HTERT RPE-1 (cell line): Measurements from ENCODE around the gene PRKAG3.

Experiments used
- in situ Hi-C: fragments of 300-500 bp; cut with MboI; formaldehyde crosslinking; loops from 4 replicates; pipeline ENCODE4 v1.14.3; 2020; ENCODE audit warnings: low sequenced_read_pairs

The PRKAG3 gene

GRCh38 chr2:218815649-218816048, 16.0 kb downstream of the PRKAG3 start:
- in situ Hi-C loops = no loop called here

GRCh38 chr2:218815244-218815637, 16.4 kb downstream of the PRKAG3 start:
- in situ Hi-C loops = no loop called here

- in situ Hi-C loops = no loop called here
Measured at GRCh38 chr2:218814540-218815243, 16.9 kb downstream of the PRKAG3 start.

- in situ Hi-C loops = no loop called here
Measured at GRCh38 chr2:218813771-218814460, 17.7 kb downstream of the PRKAG3 start.

DNA sequence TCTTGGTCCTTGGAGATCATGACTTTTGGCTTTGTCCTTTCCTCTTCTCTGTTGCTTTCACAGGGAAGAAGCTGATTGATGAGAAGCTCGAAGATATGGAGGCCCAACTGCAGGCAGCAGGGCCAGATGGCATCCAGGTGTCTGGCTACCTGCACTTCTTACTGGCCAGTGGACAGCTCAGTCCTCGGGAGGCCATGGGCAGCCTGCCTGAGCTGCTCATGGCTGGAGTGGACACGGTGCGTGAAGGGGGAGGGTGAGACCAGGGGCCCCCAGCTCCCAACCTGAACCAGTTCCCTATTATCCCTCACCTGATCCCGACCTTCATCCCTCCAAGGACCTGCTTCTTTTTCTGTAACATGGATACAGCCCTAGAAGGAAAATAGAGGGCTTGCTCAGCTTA, 18.7 kb downstream of the PRKAG3 start:
- in situ Hi-C loops = no loop called here

- in situ Hi-C loops = no loop called here
Measured at GRCh38 chr2:218812096-218812815, 19.3 kb downstream of the PRKAG3 start.

DNA sequence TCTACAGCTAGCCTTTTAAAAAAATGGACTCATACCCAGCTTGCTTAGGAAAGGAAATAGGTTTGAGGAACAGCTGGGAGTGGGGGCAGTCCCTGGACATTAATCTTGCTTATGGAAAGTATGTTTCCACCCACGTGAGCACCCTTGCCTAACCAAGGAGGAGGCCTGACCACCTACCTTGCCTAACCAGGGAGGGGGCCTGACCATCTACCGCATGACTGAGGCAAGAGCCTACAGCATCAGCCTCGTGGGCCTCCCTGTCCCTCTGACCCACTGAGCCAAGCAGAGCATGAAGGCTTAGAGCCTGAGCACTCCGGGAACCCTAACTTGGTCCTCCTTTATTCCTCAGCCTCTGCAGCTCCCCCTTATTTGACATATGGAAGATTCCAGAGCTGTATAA, 20.2 kb downstream of the PRKAG3 start:
- in situ Hi-C loops = no loop called here

DNA sequence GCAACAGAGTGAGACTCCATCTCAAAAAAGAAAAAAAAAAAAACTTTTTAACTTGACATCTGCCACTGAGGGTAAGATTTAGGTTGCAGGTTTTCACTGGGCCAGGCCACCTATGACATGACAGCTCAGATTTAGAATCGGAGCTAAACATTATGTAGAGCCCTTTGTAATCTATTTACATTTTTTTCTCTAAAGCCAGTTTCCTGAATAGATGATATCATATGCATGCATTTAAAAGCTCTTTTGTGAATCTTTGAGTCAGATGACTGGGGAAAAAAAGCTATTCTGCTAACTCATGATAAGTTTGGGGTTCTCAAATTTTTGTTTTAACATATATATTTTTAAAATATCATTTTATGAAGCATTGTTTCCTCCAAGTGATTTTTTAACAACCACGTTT, 21.3 kb downstream of the PRKAG3 start:
- in situ Hi-C loops = no loop called here

- in situ Hi-C loops = no loop called here
Measured at GRCh38 chr2:218809515-218809914, 22.1 kb downstream of the PRKAG3 start.

GRCh38 chr2:218807626-218808025, 24.0 kb downstream of the PRKAG3 start:
- in situ Hi-C loops = no loop called here

DNA sequence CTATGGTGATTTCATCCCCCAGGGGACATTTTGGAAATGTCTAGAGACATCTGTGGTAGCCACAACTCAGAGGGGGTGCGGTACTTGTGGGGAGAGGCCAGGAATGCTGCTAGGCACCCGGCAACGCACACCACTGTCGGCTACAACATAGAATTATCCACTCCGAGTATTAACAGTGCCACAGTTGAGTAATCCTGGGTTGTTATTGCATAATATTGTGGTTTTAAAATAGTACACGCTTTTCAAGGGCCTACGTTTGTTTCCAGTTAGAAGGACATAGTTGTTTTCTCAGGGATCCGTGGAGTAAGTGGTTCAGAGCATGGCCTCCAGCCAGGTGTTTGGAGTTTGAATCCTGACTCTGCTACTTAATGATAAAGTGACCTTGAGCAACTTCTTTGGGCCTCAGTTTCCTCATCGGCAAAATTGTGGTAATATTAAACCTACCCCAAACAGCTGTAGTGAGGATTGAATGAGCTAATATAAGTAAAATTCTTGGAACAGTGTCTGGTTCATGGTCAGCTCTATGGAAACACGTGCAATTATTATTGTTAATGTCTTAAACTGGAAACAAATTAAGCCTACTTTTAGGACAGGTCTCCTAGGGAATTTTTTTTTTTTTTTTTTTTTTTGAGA, 25.1 kb downstream of the PRKAG3 start:
- in situ Hi-C loops = no loop called here

DNA sequence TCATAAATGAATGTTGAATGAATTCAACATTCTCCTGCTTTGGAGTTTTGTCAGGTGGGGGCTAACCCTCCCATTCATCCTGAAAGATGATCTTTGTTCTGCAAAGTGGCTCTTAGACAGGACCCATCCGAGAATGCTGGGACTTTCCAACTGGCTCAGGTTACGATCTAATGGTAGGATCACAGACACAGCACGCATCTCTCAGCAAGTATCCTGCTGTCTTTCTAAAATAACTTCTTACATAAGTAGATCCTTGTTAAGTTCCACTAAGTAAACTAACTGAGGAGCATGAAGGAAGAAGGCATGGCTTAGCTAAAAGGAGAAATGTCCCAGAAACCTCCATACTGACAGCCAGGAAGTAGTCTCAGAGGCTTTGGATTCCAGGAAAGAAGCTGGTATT, 26.0 kb downstream of the PRKAG3 start:
- in situ Hi-C loops = no loop called here

DNA sequence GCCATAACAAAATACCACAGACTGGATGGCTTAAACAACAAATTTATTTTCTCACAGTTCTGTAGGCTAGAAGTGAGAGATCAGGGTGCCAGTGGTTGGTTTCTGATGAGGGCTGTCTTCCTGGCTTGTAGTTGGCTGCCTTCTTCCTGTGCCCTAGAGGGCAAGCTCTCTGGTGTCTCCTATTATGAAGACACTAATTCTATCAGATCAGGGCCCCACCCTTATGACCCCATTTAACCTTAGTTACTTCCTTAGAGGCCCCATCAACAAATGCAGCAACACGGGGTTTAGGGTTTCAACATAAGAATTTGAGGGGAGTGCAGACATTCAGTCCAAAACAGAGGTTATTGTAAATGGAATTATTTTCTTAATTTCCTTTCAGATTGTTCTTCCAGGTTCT, 26.8 kb downstream of the PRKAG3 start:
- in situ Hi-C loops = no loop called here

DNA sequence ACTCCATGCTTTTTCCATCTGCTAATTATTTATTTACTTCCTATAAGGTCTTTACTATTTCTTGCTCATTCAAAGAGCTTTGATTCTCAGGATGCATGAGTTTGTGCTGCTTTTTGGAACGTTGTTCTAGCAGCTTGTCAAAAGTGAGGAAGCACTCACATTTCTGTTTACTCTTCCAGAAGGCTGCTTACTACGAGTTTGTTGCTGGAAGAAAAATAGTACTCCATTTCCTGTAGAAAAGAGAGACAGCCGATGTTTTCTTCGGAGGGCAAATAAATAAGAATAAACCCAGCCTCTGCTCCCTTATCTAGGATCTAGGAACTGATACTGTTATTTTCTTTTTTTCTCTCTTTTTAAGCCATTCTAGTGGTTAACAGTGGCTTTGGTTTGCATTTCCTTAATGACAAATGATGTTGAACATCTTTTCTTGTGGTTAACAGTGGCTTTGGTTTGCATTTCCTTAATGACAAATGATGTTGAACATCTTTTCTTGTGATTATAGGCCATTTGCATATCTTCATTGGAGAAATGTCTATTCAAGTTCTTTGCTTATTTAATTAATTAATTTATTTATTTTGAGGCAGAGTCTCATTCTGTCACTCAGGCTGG, 29.1 kb downstream of the PRKAG3 start:
- in situ Hi-C loops = no loop called here

DNA sequence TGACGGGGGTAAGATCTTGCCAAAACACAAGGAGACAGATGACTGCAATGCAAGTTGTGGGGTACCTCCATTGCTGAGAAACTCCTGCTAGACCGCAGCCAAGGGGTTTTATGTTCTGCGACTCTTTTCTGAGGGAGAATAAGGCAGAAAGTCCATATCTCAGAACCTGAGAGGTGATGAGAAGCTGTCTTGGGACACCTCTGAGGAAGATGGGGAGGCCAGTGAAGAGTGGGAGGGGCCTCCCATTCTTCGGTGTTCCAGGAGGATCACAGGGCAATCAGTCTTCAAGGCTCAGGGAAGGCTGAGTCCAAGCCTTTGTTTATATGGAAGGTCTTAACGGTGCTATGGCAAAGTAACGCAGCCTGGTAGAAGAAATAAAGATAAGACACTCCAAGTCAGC, 31.6 kb downstream of the PRKAG3 start:
- in situ Hi-C loops = no loop called here

DNA sequence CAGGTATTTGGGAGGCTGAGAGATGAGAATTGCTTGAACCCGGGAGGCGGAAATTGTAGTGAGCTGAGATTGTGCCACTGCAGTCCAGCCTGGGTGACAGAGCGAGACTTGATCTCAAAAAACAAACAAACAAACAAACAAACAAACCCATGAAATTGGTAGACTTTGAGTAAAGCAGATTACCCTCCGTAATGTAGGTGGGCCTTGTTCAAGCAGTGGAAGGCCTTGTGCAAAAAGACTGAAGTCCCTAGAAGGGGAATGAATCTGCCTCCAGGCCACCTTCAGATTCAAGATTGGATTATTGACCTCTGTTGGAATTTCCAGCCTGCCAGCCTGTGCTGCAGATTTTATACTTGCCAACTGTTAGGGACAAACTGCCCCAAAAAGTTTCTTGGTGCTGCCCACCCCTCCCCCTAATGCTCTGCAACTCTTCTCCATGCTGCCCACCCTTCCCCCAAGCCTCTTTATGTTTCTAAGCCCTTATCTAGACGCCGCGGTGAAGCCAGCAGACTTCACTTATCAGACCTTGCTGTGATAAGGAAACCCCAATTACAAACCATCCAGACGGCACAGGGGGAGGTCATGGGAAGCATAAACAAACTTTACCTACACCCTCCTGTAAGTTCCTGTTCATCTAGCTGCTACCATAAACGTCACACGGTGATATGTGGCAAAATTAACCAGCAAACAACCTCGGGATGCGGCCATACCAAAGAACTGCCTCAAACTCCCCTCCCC, 32.7 kb downstream of the PRKAG3 start:
- in situ Hi-C loops = no loop called here

- in situ Hi-C loops = no loop called here
Measured at GRCh38 chr2:218796691-218797090, 34.9 kb downstream of the PRKAG3 start.

DNA sequence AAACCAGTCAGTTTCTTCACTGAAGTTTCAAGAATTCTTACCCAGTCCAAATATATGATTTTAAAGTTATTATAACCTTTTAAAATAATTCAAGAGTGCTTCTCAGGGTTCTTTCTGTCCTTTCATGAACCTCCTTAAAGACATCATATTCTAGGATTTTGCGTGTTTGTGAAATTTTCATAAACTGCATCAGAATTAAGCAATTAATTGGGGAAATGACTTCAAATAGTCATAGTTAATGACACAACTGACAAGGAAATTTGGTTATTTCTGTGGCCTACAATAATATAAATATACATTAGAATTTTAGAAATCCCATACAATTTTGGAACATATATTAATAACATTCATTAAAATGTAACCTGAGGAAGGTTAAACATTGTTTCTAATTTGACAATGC, 39.2 kb downstream of the PRKAG3 start:
- in situ Hi-C loops = no loop called here

DNA sequence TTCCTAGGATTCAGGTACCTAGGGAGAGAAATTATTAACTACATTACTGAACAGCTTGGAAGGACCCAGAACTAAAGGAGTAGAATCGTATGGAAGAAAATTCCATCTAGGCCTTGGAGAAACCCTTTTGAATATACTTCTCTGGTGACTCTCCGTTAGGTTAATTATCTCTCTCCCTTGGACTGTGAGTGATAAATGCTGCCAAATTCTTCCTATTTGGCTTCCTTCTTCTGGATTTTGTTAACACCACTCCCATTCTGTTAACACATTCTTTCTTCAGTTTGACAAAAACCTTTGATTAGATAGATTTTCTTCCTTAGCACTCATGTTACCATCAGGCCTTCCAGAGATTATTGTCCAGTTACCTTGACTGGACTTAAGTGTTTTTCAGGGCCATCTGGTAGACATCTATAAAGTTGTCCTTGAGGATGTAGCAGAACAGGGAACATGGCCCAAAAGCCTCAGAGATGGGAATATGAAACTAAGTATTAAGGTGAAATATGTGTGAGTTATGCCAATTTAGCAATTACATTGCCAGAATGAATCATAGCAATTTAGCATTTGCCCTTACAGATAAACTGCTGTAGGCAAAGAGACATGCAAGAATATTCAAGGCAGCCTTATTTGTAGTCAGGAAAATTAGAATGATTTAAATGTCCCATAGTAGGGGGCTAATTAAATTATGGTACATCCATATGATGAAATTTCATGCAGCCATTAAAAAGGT, 42.9 kb downstream of the PRKAG3 start:
- in situ Hi-C loops = no loop called here

DNA sequence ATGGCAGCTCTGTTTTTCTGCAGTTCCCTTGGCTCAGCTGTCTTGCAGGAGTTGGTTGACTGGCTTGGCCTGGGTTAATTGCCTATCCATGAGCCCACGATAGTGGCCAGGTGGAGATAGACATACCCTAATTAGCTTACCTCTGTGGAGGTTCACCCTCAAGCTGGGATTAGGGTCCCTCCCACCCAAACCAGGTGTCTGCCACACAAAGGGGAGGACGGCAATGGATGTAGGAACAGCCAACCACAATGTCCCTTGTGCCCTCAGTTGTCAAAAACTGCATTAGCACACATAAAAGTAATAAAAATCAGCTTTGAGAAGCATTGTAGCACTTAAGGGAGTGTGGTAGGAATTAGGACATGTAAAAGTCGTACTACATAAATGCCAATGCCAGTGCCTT, 45.5 kb downstream of the PRKAG3 start:
- in situ Hi-C loops = no loop called here
